GM12878 (cell line): ENCODE measurements around the gene EXOC3L1. TPM values are rescaled to one million over a fixed set of nuclear protein-coding genes. Genes with fewer than 3 reads are reported as not detected.

Source experiments
- ATAC-seq: fragments of 200-7000 bp; cut with Tn5 transposase; 3 replicates; pipeline ENCODE4 v1.9.1; 2020; ENCODE audit warnings: mild to moderate bottlenecking, moderate library complexity
- BruUV-seq: library from RNA; stranded (reverse); fragments of 400-500 nt; replicated peaks from 2 replicates; lab custom pipeline; 2021; lab: Mats Ljungman, UMichigan
- CTCF ChIA-PET: fragments of 300-600 bp; sonication (Branson Sonifier 250); formaldehyde crosslinking; extraction: SDS; loops from one replicate; lab custom pipeline; 2021; ENCODE audit warnings: inconsistent platforms; lab: Yijun Ruan, JAX
- POLR2A ChIA-PET: fragments of 350-600 bp; formaldehyde crosslinking; extraction: SDS; loops from one replicate; lab custom pipeline; 2021; ENCODE audit warnings: inconsistent platforms; lab: Charles Lee
- RAD21 ChIA-PET: fragments of 300-600 bp; sonication (Branson Sonifier 250); formaldehyde crosslinking; loops from one replicate; lab custom pipeline; 2023; ENCODE audit warnings: antibody characterized with exemption; ENCODE audit not compliant: unreplicated experiment; lab: Charles Lee
- SMC1A ChIA-PET: fragments of 300-600 bp; sonication (Branson Sonifier 250); formaldehyde crosslinking; loops from one replicate; lab custom pipeline; 2023; ENCODE audit not compliant: unreplicated experiment, uncharacterized antibody; lab: Charles Lee
- DNase-seq: peaks from one replicate; pipeline ENCODE4 v3.0.0-alpha.2; 2011; ENCODE audit warnings: low read depth, low spot score
- FAIRE-seq: peaks from 3 replicates; lab custom pipeline; 2011; peaks lifted over from hg19 to GRCh38; lab: Jason Lieb, UNC
- H2AFZ ChIP-seq: 2 replicates; pipeline ENCODE4 v1.6.0; 2011; ENCODE audit warnings: low read depth, low read length, control low read depth; ENCODE audit not compliant: control insufficient read depth
- H3K27ac ChIP-seq: 2 replicates; pipeline ENCODE4 v1.5.1; 2011; ENCODE audit warnings: control low read depth; ENCODE audit not compliant: control insufficient read depth, insufficient read depth
- H3K27me3 ChIP-seq, 2 experiments: replicated peaks in 1 of 2; 2 replicates each; pipeline versions ENCODE4 v1.6.0 to v1.6.1; 2011; ENCODE audit warnings: low read length in 1 of 2; ENCODE audit not compliant: control insufficient read depth in 2 of 2, insufficient read depth in 2 of 2
- H3K36me3 ChIP-seq, 2 experiments: 2 replicates each; pipeline ENCODE4 v1.5.1; 2011; ENCODE audit warnings: low read length in 1 of 2; ENCODE audit not compliant: control insufficient read depth in 2 of 2, insufficient read depth in 2 of 2
- H3K4me1 ChIP-seq: 2 replicates; pipeline ENCODE4 v1.6.1; 2011; ENCODE audit warnings: mild to moderate bottlenecking, low read length, moderate library complexity, mixed read lengths; ENCODE audit not compliant: control insufficient read depth, insufficient read depth
- H3K4me2 ChIP-seq: 2 replicates; pipeline ENCODE4 v1.6.0; 2011; ENCODE audit warnings: control low read depth; ENCODE audit not compliant: control insufficient read depth, insufficient read depth
- H3K4me3 ChIP-seq: fragments of 200-600 bp; sonication (generic); 2 replicates; pipeline ENCODE4 v1.5.1; 2016
- H3K79me2 ChIP-seq: 2 replicates; pipeline ENCODE4 v1.6.0; 2011; ENCODE audit warnings: low read length; ENCODE audit not compliant: control insufficient read depth, insufficient read depth
- H3K9ac ChIP-seq: 2 replicates; pipeline ENCODE4 v1.8.0; 2011; ENCODE audit warnings: low read length, control low read depth, mixed read lengths; ENCODE audit not compliant: control insufficient read depth, insufficient read depth
- H3K9me3 ChIP-seq: replicated peaks from 3 replicates; pipeline ENCODE4 v1.5.1; 2011; ENCODE audit warnings: mild to moderate bottlenecking, low read length; ENCODE audit not compliant: control insufficient read depth, insufficient read depth
- H4K20me1 ChIP-seq: 2 replicates; pipeline ENCODE4 v1.6.0; 2011; ENCODE audit not compliant: control insufficient read depth, insufficient read depth
- BMI1 ChIP-seq: fragments of 450-650 bp; IDR thresholded peaks from 2 replicates; pipeline ENCODE4 v1.6.1; 2016; ENCODE audit warnings: mild to moderate bottlenecking, moderate library complexity, borderline replicate concordance
- CEBPB ChIP-seq, 2 experiments: fragments of 150-350 bp in 1 of 2; IDR thresholded peaks; 2 replicates each; pipeline ENCODE4 v1.6.1; 2012 to 2014; ENCODE audit warnings: low read depth in 2 of 2, low read length in 2 of 2, borderline replicate concordance in 1 of 2, inconsistent platforms in 1 of 2
- CREM ChIP-seq: IDR thresholded peaks from 2 replicates; pipeline ENCODE4 v1.6.1; 2014; ENCODE audit warnings: antibody characterized with exemption, low read depth
- EP300 ChIP-seq, 2 experiments: fragments of 150-350 bp in 1 of 2; IDR thresholded peaks; 2 replicates each; pipeline ENCODE4 v1.6.1; 2011 to 2012; ENCODE audit warnings: low read depth in 2 of 2, low read length in 2 of 2, borderline replicate concordance in 1 of 2, improper control_type of control experiment in 1 of 2, inconsistent platforms in 1 of 2; ENCODE audit not compliant: control insufficient read depth in 1 of 2
- HCFC1 ChIP-seq: fragments of 150-350 bp; IDR thresholded peaks from 2 replicates; pipeline ENCODE4 v1.6.1; 2014; ENCODE audit warnings: low read length
- NFYB ChIP-seq: IDR thresholded peaks from 2 replicates; pipeline ENCODE4 v1.6.1; 2011; ENCODE audit warnings: low read depth, mild to moderate bottlenecking, low read length, improper control_type of control experiment, moderate library complexity; ENCODE audit not compliant: insufficient read depth
- NR2F1 ChIP-seq: fragments of 450-650 bp; conservative IDR thresholded peaks from 2 replicates; pipeline ENCODE4 v1.6.1; 2017; ENCODE audit warnings: mild to moderate bottlenecking
- PAX5 ChIP-seq: IDR thresholded peaks from 2 replicates; pipeline ENCODE4 v1.6.1; 2011; ENCODE audit warnings: low read depth, low read length, borderline replicate concordance
- RFX5 ChIP-seq: IDR thresholded peaks from 2 replicates; pipeline ENCODE4 v1.6.1; 2011; ENCODE audit warnings: low read depth, low read length, improper control_type of control experiment
- SMAD1 ChIP-seq: fragments of 450-650 bp; IDR thresholded peaks from 2 replicates; pipeline ENCODE4 v1.6.1; 2018; ENCODE audit warnings: mild to moderate bottlenecking, low read depth; ENCODE audit not compliant: partially characterized antibody
- SP1 ChIP-seq: IDR thresholded peaks from one replicate; pipeline ENCODE4 v1.6.1; 2011; ENCODE audit warnings: low read depth, low read length
- SPI1 ChIP-seq: IDR thresholded peaks from 2 replicates; pipeline ENCODE4 v1.6.1; 2011; ENCODE audit warnings: low read depth, mild to moderate bottlenecking, low read length, moderate library complexity, borderline replicate concordance; ENCODE audit not compliant: insufficient read depth
- SRF ChIP-seq, 2 experiments: IDR thresholded peaks; 2 replicates each; pipeline ENCODE4 v1.6.1; 2011; ENCODE audit warnings: low read depth in 2 of 2, low read length in 2 of 2, mild to moderate bottlenecking in 1 of 2, moderate library complexity in 1 of 2
- SUPT20H ChIP-seq: IDR thresholded peaks from 2 replicates; pipeline ENCODE4 v1.6.1; 2011; ENCODE audit warnings: low read depth, mild to moderate bottlenecking, low read length, moderate library complexity, borderline replicate concordance; ENCODE audit not compliant: control insufficient read depth
- WGBS: methylation state at CpG from one replicate; pipeline ENCODE4 v1.1.6; 2016; ENCODE audit warnings: low lambda C conversion rate; ENCODE audit not compliant: insufficient replicate concordance, insufficient coverage; ENCODE audit errors: missing lambda C conversion rate; 5-methylcytosine and 5-hydroxymethylcytosine counted together
- in situ Hi-C: fragments of 300-500 bp; cut with MboI; formaldehyde crosslinking; loops from 9 replicates; pipeline ENCODE4 v1.14.3; 2018; ENCODE audit warnings: mixed read lengths
- intact Hi-C: fragments of 100-400 bp; cut with micrococcal nuclease; formaldehyde crosslinking; loops from one replicate; pipeline ENCODE4 v1.14.2; 2022; ENCODE audit not compliant: unreplicated experiment
- polyA plus RNA-seq, 11 experiments: library from polyadenylated mRNA; depleted of rRNA in 4 of 11; unstranded in 6 of 11; stranded (reverse) in 5 of 11; fragments of >200 nt; fragmentation: Nextera tagmentation in 4 of 11; fragmentation: Illumina TruSeq in 1 of 11; extraction: Ambion mirVana in 4 of 11; extraction: Trizol in 1 of 11; gene quantifications; 1 replicate in 1 of 11; 2 replicates in 10 of 11; pipeline versions ENCODE4 v1.2.1 to v1.2.3, GENCODE V29; 2011 to 2016; ENCODE audit warnings: inconsistent platforms in 2 of 11, missing spikeins in 2 of 11, low read depth in 1 of 11
- total RNA-seq, 4 experiments: library from RNA; depleted of rRNA in 3 of 4; stranded (reverse); fragments of >200 nt in 3 of 4; fragmentation: Illumina TruSeq in 1 of 4; extraction: Trizol in 1 of 4; gene quantifications; 2 replicates each; pipeline versions ENCODE4 v1.2.1 to v1.2.3, GENCODE V29; 2013 to 2021
- TF ChIP-seq, protein P1 (sequence below), 3 experiments: IDR thresholded peaks in 2 of 3; conservative IDR thresholded peaks in 1 of 3; 2 replicates each; pipeline ENCODE4 v1.5.1; 2011; ENCODE audit warnings: low read depth in 3 of 3, low read length in 3 of 3, mild to moderate bottlenecking in 3 of 3, control low read depth in 2 of 3, moderate library complexity in 2 of 3, inconsistent platforms in 1 of 3, mixed read lengths in 1 of 3; ENCODE audit not compliant: control insufficient read depth in 2 of 3, insufficient read depth in 1 of 3; ENCODE audit errors: extremely low read depth in 1 of 3
- TF ChIP-seq, protein P2 (sequence below): fragments of 450-650 bp; IDR thresholded peaks from 2 replicates; pipeline ENCODE4 v1.6.1; 2018; ENCODE audit warnings: mild to moderate bottlenecking, low read depth, moderate library complexity; ENCODE audit not compliant: partially characterized antibody

Gene EXOC3L1
- total and polyA plus RNA-seq, 10 of the 15 experiments (the other 5 are each of a cell fraction or from before 2014, with no cell fraction given) = 0.07 to 0.42 TPM; not detected in 8

DNA sequence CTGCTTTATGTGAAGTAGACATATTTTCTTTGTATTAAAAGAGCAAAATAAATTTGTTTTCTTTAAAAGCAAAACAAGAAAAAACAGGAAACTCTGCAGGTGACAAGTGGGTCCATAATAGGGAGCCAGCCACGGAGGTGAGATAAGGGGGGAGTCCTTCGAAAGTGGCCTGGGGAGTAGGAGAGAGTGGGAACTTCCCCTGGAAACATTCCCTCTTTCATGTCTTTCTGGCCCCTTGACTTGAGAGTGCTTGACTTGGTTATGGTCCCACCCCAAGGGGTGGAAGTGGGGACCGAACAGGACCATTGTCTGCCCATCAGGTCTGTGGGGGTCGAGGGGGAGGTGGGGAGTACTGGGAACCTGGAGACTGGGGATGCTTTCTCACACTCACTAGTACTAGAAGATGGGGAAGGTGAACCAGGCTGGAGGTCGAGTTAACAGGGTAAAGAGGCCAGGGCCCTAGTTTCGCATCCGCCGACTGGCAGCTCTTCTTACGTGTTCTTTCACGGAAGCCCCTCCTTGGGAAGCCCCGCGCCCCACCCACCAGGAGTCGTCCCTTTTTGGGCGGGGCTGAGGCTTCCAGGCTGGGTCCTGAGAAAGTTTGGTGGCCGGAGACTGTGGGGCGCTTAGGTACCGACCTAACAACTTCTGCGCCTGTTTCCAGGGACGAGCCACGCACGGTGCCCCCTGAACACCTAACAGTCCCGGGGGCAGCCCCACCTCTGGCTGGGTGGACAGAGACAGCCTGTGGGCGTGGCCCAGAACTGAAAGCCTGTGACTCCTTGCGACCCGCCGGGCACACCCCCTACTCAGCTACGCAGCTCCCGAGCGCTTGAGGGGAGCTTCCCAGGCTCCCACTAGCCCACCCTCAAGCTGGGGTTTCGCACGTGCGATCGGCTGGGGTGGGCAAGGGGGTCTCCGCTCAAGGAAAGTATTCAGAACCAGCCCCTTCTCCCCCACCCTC, 31.0 kb downstream of the EXOC3L1 start:
- Histone ChIP-seq H3K4me1 (peaks cover 43% of the 10 kb centered on the region), H3K9me3 (no peaks in the 10 kb centered on the region; the same call in 2 of the 3 replicates), H3K27me3 (peaks cover 0 to 4% of the 10 kb centered on the region in 2 experiments; a peak in 1 of 4 replicates), H4K20me1 (peaks cover 10% of the 10 kb centered on the region; the same call in 1 of the 2 replicates), H3K36me3 (no peaks in the 10 kb centered on the region), H3K4me3 (peak overlapping the region; percentile 95), H3K27ac (peak overlapping the region; percentile 89), H3K9ac (peak overlapping the region; percentile 87), H3K4me2 (peak overlapping the region; percentile 88), H3K79me2 (peaks cover 11% of the 10 kb centered on the region), H2AFZ (peak overlapping the region; percentile 43; the same call in 1 of the 2 replicates)
- FAIRE-seq (peak; percentile 99), DNase-seq (peak; percentile 71), ATAC-seq (peak; percentile 56)
- under 1% methylated on average over 34 of the region's 34 CpGs for WGBS
- ChIA-PET POLR2A (interaction anchor here (0.6 to 8.2 kb wide), 15 partner anchors 8 to 355 kb away, joined by 3 to 137 read pairs (median 4); partner anchors contain the start of genes B3GNT9, FHOD1, NOL3 and PHAF1), CTCF (interaction anchor here (0.8 to 10.0 kb wide), 17 partner anchors 10 to 205 kb away, joined by 3 to 98 read pairs (median 7); partner anchors contain the start of genes CES3, NOL3 and TMEM208), SMC1A (interaction anchor here (0.7 to 5.2 kb wide), 9 partner anchors 11 to 146 kb away, joined by 3 to 48 read pairs (median 5); partner anchors contain the start of genes NOL3 and TMEM208), RAD21 (interaction anchor here (1.3 to 5.2 kb wide), 7 partner anchors 10 to 140 kb away, joined by 4 to 48 read pairs (median 8); partner anchors contain the start of gene NOL3)
- TSS peak; percentile 65 for BruUV-seq
- intact Hi-C loops = loop anchor here (5.0 kb wide), 2 partner anchors 57 to 503 kb away; partner anchors contain the start of genes ACD and PARD6A
- in situ Hi-C loops = loop anchor here (10.0 kb wide), 1 partner anchor 184 kb away; no protein-coding TSS in a partner anchor
- TF ChIP-seq, protein P1, sequence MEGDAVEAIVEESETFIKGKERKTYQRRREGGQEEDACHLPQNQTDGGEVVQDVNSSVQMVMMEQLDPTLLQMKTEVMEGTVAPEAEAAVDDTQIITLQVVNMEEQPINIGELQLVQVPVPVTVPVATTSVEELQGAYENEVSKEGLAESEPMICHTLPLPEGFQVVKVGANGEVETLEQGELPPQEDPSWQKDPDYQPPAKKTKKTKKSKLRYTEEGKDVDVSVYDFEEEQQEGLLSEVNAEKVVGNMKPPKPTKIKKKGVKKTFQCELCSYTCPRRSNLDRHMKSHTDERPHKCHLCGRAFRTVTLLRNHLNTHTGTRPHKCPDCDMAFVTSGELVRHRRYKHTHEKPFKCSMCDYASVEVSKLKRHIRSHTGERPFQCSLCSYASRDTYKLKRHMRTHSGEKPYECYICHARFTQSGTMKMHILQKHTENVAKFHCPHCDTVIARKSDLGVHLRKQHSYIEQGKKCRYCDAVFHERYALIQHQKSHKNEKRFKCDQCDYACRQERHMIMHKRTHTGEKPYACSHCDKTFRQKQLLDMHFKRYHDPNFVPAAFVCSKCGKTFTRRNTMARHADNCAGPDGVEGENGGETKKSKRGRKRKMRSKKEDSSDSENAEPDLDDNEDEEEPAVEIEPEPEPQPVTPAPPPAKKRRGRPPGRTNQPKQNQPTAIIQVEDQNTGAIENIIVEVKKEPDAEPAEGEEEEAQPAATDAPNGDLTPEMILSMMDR (IDR thresholded peaks at IDR 0.05 in 2 of 3, conservative IDR thresholded peaks at IDR 0.05 in 1 of 3; ENCODE audit: control insufficient read depth in 2 of 3, extremely low read depth in 1 of 3, insufficient read depth in 1 of 3, low read depth in 3 of 3, low read length in 3 of 3) = no peak
- TF ChIP-seq BMI1 (no peak), SUPT20H (no peak), RFX5 (no peak), CEBPB (IDR thresholded peaks at IDR 0.05; ENCODE audit: borderline replicate concordance in 1 of 2, low read depth in 2 of 2, low read length in 2 of 2) (no peak), SPI1 (no peak), HCFC1 (no peak), SRF (IDR thresholded peaks at IDR 0.05; ENCODE audit: low read depth in 2 of 2, low read length in 2 of 2) (no peak), SMAD1 (no peak), SP1 (peak; percentile 14), NFYB (no peak), NR2F1 (peak; percentile 89), EP300 (IDR thresholded peaks at IDR 0.05; ENCODE audit: borderline replicate concordance in 1 of 2, control insufficient read depth in 1 of 2, low read depth in 2 of 2, low read length in 2 of 2) (no peak), CREM (no peak), PAX5 (no peak)
- TF ChIP-seq, protein P2, sequence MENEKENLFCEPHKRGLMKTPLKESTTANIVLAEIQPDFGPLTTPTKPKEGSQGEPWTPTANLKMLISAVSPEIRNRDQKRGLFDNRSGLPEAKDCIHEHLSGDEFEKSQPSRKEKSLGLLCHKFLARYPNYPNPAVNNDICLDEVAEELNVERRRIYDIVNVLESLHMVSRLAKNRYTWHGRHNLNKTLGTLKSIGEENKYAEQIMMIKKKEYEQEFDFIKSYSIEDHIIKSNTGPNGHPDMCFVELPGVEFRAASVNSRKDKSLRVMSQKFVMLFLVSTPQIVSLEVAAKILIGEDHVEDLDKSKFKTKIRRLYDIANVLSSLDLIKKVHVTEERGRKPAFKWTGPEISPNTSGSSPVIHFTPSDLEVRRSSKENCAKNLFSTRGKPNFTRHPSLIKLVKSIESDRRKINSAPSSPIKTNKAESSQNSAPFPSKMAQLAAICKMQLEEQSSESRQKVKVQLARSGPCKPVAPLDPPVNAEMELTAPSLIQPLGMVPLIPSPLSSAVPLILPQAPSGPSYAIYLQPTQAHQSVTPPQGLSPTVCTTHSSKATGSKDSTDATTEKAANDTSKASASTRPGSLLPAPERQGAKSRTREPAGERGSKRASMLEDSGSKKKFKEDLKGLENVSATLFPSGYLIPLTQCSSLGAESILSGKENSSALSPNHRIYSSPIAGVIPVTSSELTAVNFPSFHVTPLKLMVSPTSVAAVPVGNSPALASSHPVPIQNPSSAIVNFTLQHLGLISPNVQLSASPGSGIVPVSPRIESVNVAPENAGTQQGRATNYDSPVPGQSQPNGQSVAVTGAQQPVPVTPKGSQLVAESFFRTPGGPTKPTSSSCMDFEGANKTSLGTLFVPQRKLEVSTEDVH = no peak
